22Rv1 (cell line): Measurements from ENCODE around the gene SDE2.
"Not testable (repeated sequence)": the region's sequence is repeated elsewhere in the genome, so short reads cannot be mapped to it uniquely, and the experiment has no call there.

Source experiments
- H3K27ac ChIP-seq: fragments of 450-650 bp; 2 replicates; pipeline ENCODE4 v1.5.1; 2017
- CTCF ChIP-seq: fragments of 450-650 bp; IDR thresholded peaks from 2 replicates; pipeline ENCODE4 v1.5.1; 2017; ENCODE audit warnings: mild to moderate bottlenecking
- ZFX ChIP-seq: fragments of 450-650 bp; IDR thresholded peaks from 2 replicates; pipeline ENCODE4 v1.6.1; 2017; ENCODE audit warnings: antibody characterized with exemption, borderline replicate concordance

The SDE2 gene

GRCh38 chr1:225972344-225973152, 26.6 kb downstream of the SDE2 start:
- no peak for TF ChIP-seq ZFX
- H3K27ac ChIP-seq: no peak overlapping the region

DNA sequence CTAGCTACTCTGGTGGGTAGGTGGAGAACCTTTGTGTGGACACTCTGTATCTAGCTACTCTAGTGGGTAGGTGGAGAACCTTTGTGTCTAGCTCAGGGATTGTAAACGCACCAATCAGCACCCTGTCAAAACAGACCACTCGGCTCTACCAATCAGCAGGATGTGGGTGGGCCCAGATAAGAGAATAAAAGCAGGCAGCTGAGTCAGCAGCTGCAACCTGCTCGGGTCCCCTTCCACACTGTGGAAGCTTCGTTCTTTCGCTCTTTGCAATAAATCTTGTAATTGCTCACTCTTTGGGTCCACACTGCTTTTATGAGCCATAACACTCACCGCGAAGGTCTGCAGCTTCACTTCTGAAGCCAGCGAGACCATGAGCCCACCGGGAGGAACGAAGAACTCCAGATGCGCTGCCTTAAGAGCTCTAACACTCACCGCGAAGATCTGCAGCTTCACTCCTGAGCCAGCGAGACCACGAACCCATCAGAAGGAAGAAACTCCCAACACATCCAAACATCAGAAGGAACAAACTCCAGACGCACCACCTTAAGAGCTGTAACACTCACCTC, 28.5 kb downstream of the SDE2 start:
- H3K27ac ChIP-seq: not testable (repeated sequence)

DNA sequence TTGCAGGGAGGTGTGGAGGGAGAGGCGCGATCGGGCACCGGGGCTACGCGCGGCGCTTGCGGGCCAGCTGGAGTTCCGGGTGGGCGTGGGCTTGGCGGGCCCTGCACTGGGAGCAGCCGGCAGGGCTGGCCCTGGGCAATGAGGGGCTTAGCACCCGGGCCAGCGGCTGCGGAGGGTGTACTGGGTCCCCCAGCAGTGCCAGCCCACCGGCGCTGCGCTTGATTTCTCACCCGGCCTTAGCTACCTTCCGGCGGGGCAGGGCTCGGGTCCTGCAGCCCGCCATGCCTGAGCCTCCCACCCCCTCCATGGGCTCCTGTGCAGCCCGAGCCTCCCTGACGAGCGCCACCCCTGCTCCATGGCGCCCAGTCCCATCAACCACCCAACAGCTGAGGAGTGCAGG, 29.4 kb downstream of the SDE2 start:
- not testable (repeated sequence) for H3K27ac ChIP-seq

DNA sequence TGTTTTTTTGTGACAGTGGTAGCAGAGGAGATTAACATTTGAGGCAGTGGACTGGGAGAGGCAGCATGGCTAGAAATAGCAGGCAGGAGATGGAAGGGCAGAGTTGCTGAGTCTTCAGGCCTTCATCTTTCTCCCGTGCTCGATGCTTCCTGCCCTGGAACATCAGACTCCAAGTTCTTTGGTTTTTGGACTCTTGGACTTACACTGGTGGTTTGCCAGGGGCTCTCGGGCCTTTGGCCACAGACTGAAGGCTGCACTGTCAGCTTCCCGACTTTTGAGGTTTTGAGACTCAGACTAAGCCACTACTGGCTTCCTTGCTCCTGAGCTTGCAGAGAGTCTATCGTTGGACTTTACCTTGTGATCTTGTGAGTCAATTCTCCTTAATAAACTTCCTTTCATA, 33.9 kb downstream of the SDE2 start:
- no peak overlapping the region for H3K27ac ChIP-seq
- no peak for TF ChIP-seq ZFX
- TF ChIP-seq CTCF: no peak

DNA sequence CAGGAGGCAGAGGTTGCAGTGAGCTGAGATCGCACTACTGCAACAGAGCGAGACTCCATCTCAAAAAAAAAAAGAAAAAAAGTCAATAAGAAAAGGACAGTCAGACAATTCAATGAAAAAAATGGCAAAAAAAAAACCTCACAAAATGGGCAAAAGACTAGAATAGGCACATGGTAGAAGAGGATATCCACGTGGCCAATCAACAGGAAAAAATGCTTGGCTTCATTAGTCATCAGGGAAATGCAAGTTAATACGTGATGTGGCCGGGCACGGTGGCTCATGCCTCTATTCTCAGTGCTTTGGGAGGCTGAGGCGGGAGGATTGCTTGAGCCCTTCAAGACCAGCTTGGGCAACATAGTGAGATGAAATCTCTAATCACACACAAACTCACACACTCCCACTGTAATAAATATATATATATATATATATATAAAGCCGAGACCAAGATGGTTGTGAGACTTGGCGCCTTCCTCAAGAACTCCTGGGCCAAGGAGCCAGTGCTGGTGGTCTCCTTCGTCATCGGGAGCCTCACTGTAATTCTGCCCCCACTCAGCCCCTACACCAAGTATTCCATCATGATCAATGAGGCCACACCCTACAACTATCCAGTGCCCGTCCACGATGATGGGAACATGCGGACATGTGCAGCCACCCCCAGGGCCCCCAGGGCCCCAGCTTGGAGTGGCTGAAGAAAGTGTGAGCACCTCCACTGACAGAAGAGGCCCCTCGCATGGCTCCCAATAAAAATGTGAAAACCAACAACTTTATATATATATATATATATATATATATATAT, 35.2 kb downstream of the SDE2 start:
- no peak overlapping the region for H3K27ac ChIP-seq
- no peak for TF ChIP-seq CTCF
- TF ChIP-seq ZFX: no peak

GRCh38 chr1:225962440-225962975, 36.6 kb downstream of the SDE2 start:
- no peak for TF ChIP-seq ZFX
- TF ChIP-seq CTCF: peak; percentile 98
- H3K27ac ChIP-seq: no peak overlapping the region

DNA sequence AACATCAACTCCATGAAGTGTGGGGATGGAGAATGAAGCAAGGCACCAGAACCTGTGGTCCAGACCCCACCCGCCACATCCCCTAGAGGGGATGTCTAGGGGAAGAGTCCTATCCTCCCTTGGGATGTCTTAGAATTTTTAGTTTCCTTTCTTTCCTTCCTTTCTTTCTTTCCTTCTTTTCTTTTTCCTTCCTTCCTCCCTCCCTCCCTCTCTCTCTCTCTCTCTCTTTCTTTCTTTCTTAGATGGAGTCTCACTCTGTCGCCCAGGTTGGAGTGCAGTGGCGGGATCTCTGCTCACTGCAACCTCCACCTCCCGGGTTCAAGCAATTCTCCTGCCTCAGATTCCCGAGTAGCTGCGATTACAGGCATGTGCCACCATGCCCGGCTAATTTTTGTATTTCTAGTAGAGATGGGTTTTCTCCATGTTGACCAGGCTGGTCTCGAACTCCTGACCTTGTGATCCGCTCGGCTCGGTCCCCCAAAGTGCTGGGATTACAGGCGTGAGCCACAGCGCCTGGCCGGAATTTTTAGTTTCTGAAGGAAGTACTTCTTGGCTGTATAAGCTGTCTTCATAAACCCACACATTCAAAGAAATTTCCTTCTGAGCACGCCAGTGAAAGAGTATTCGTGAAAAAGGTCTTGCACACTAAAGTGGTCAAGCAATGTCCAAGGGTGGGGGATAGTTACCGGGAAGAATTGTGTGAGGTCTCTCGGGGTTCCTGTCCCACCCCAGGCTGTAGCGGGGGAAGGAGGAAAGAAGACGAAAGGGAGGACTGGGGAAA, 37.3 kb downstream of the SDE2 start:
- no peak for TF ChIP-seq CTCF
- H3K27ac ChIP-seq: no peak overlapping the region

DNA sequence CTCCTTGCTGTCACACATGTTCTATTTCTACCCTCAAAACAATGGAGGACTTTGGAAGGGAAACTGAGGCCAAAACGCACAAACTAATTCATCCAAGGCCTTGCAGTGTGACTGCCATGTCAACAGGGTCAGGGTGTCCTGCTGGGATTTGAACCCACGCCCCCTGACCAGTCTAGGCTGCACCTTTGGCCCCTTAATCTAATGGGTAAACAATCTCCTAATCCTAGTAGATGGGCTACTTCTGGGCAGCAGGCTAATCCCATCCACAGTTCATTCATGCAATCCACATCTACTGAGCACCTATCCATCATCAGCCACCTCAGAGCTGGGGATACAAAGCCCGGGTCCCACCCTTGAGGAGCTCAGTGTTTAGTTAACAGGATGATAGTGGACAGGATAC, 41.1 kb downstream of the SDE2 start:
- TF ChIP-seq CTCF (no peak), ZFX (no peak)
- no peak overlapping the region for H3K27ac ChIP-seq
